PC-3 (cell line): ENCODE results near the gene DRD1. TPM values are rescaled to one million over a fixed set of nuclear protein-coding genes. Genes with fewer than 3 reads are reported as not detected.

Source experiments
- ATAC-seq: fragments of 200-7000 bp; cut with Tn5 transposase; 2 replicates; pipeline ENCODE4 v1.9.1; 2020; ENCODE audit warnings: mild to moderate bottlenecking, moderate library complexity
- BruUV-seq: library from RNA; stranded (reverse); fragments of 400-500 nt; replicated peaks from 2 replicates; lab custom pipeline; 2021; lab: Mats Ljungman, UMichigan
- CTCF ChIA-PET: fragments of 300-600 bp; sonication (Branson Sonifier 250); formaldehyde crosslinking; loops from one replicate; lab custom pipeline; 2022; ENCODE audit warnings: antibody characterized with exemption; lab: Charles Lee
- POLR2A ChIA-PET: fragments of 300-600 bp; sonication (Branson Sonifier 250); formaldehyde crosslinking; loops from one replicate; lab custom pipeline; 2022; ENCODE audit warnings: antibody characterized with exemption; ENCODE audit not compliant: unreplicated experiment; lab: Charles Lee
- DNase-seq: peaks from one replicate; pipeline ENCODE4 v3.0.0-alpha.2; 2015
- H2AFZ ChIP-seq: fragments of 300-600 bp; sonication (generic); 2 replicates; pipeline ENCODE4 v1.6.0; 2016; ENCODE audit warnings: antibody characterized with exemption, low read length
- H3F3A ChIP-seq: fragments of 300-600 bp; sonication (generic); one replicate; pipeline ENCODE4 v1.6.0; 2017; ENCODE audit warnings: antibody characterized with exemption, low read length, control low read depth, mild to moderate bottlenecking; ENCODE audit not compliant: unreplicated experiment
- H3K27ac ChIP-seq: fragments of 300-600 bp; sonication (generic); 2 replicates; pipeline ENCODE4 v1.5.1; 2016; ENCODE audit warnings: mild to moderate bottlenecking, low read length
- H3K27me3 ChIP-seq: fragments of 300-600 bp; sonication (generic); 2 replicates; pipeline ENCODE4 v1.6.1; 2016; ENCODE audit warnings: low read length, mixed read lengths
- H3K36me3 ChIP-seq: fragments of 300-600 bp; sonication (generic); 2 replicates; pipeline ENCODE4 v1.6.1; 2016; ENCODE audit warnings: low read depth, mixed run types, low read length, mixed read lengths
- H3K4me1 ChIP-seq: fragments of 300-600 bp; sonication (generic); 2 replicates; pipeline ENCODE4 v1.5.1; 2016; ENCODE audit warnings: low read length; ENCODE audit not compliant: insufficient read depth
- H3K4me2 ChIP-seq: fragments of 300-600 bp; sonication (generic); 2 replicates; pipeline ENCODE4 v1.6.0; 2016; ENCODE audit warnings: low read length
- H3K4me3 ChIP-seq: fragments of 300-600 bp; sonication (generic); 2 replicates; pipeline ENCODE4 v1.5.1; 2016; ENCODE audit warnings: mild to moderate bottlenecking, low read length, mixed read lengths
- H3K79me2 ChIP-seq: fragments of 300-600 bp; sonication (generic); 2 replicates; pipeline ENCODE4 v1.6.1; 2017; ENCODE audit warnings: low read length, mixed read lengths
- H3K9ac ChIP-seq: fragments of 300-600 bp; sonication (generic); 2 replicates; pipeline ENCODE4 v1.6.0; 2016; ENCODE audit warnings: mild to moderate bottlenecking, low read length
- H3K9me2 ChIP-seq: fragments of 300-600 bp; sonication (generic); replicated peaks from 2 replicates; pipeline ENCODE4 v1.6.1; 2016; ENCODE audit warnings: mixed run types, low read length, mixed read lengths
- H3K9me3 ChIP-seq: fragments of 300-600 bp; sonication (generic); 2 replicates; pipeline ENCODE4 v1.6.1; 2016; ENCODE audit warnings: low read length, mixed read lengths
- H4K20me1 ChIP-seq: fragments of 300-600 bp; sonication (generic); 2 replicates; pipeline ENCODE4 v1.6.1; 2016; ENCODE audit warnings: low read length, mixed read lengths
- CTCF ChIP-seq: fragments of 300-600 bp; sonication (generic); conservative IDR thresholded peaks from 2 replicates; pipeline ENCODE4 v1.5.1; 2017; ENCODE audit warnings: antibody characterized with exemption, low read depth, mild to moderate bottlenecking, low read length
- EZH2 ChIP-seq: fragments of 300-600 bp; sonication (generic); IDR thresholded peaks from one replicate; pipeline ENCODE4 v1.6.1; 2017; ENCODE audit warnings: antibody characterized with exemption, mild to moderate bottlenecking, low read length; ENCODE audit not compliant: unreplicated experiment
- EZH2phosphoT487 ChIP-seq: fragments of 300-600 bp; sonication (generic); IDR thresholded peaks from 2 replicates; pipeline ENCODE4 v1.6.1; 2018; ENCODE audit warnings: mild to moderate bottlenecking, antibody characterized with exemption, low read length, borderline replicate concordance
- intact Hi-C: fragments of 100-400 bp; cut with micrococcal nuclease; formaldehyde crosslinking; loops from 2 replicates; pipeline ENCODE4 v1.9.0; 2023
- total RNA-seq: library from RNA; depleted of rRNA; stranded (reverse); fragments of >200 nt; gene quantifications from 2 replicates; pipeline ENCODE4 v1.2.3, GENCODE V29; 2014

DRD1 gene
- total RNA-seq, 1 experiment from 2014 or later: not detected

GRCh38 chr5:175487514-175488222 is 43.7 kb upstream of the DRD1 start:
- Histone ChIP-seq H2AFZ (no peak overlapping the region), H4K20me1 (peaks cover 16% of the 10 kb centered on the region; the same call in 1 of the 2 replicates), H3K9me2 (no peaks in the 10 kb centered on the region), H3K27me3 (no peaks in the 10 kb centered on the region), H3K4me3 (no peak overlapping the region), H3F3A (no peaks in the 10 kb centered on the region), H3K27ac (no peak overlapping the region), H3K79me2 (peaks cover 77% of the 10 kb centered on the region), H3K36me3 (peaks cover 11% of the 10 kb centered on the region; the same call in 1 of the 2 replicates), H3K9ac (no peak overlapping the region), H3K4me2 (no peak overlapping the region), H3K4me1 (no peaks in the 10 kb centered on the region), H3K9me3 (no peaks in the 10 kb centered on the region)
- no peak for ATAC-seq
- no peak for TF ChIP-seq CTCF
- no peak for TF ChIP-seq EZH2
- TF ChIP-seq EZH2phosphoT487: no peak
- BruUV-seq: no TSS peak
- DNase-seq: no peak
- intact Hi-C loops: no loop called here
- ChIA-PET POLR2A (no interaction called here), CTCF (no interaction called here)

- Histone ChIP-seq H2AFZ (no peak overlapping the region), H3K9me2 (no peaks in the 10 kb centered on the region), H3K4me1 (no peaks in the 10 kb centered on the region), H3F3A (no peaks in the 10 kb centered on the region), H3K27me3 (no peaks in the 10 kb centered on the region), H4K20me1 (peaks cover 20% of the 10 kb centered on the region; the same call in 1 of the 2 replicates), H3K4me3 (no peak overlapping the region), H3K27ac (no peak overlapping the region), H3K36me3 (no peaks in the 10 kb centered on the region; the same call in 1 of the 2 replicates), H3K9ac (no peak overlapping the region), H3K4me2 (no peak overlapping the region), H3K79me2 (peaks cover 98% of the 10 kb centered on the region), H3K9me3 (no peaks in the 10 kb centered on the region)
- BruUV-seq: no TSS peak
- ChIA-PET POLR2A (no interaction called here), CTCF (no interaction called here)
- intact Hi-C loops: no loop called here
- ATAC-seq (no peak), DNase-seq (no peak)
- TF ChIP-seq CTCF: no peak
- TF ChIP-seq EZH2phosphoT487: no peak
- no peak for TF ChIP-seq EZH2
Measured at GRCh38 chr5:175485631-175486030, 41.6 kb upstream of the DRD1 start.

GRCh38 chr5:175484829-175485228 is 40.8 kb upstream of the DRD1 start:
- CTCF ChIA-PET: no interaction called here
- H4K20me1 ChIP-seq: peaks cover 13% of the 10 kb centered on the region; the same call in 1 of the 2 replicates
- H3K36me3 ChIP-seq: no peaks in the 10 kb centered on the region; the same call in 1 of the 2 replicates

More at GRCh38 chr5:175484829-175485228, 40.8 kb upstream of the DRD1 start:
- POLR2A ChIA-PET: no interaction called here
- Histone ChIP-seq H3K9ac (no peak overlapping the region), H3K9me2 (no peaks in the 10 kb centered on the region), H3K27me3 (no peaks in the 10 kb centered on the region), H2AFZ (no peak overlapping the region), H3K4me3 (no peak overlapping the region), H3K79me2 (peaks cover 98% of the 10 kb centered on the region), H3F3A (no peaks in the 10 kb centered on the region), H3K4me2 (no peak overlapping the region), H3K27ac (no peak overlapping the region), H3K9me3 (no peaks in the 10 kb centered on the region), H3K4me1 (peaks cover 6% of the 10 kb centered on the region; the same call in 1 of the 2 replicates)
- intact Hi-C loops: no loop called here
- no peak for ATAC-seq
- no peak for DNase-seq
- BruUV-seq: no TSS peak
- TF ChIP-seq CTCF (no peak), EZH2phosphoT487 (no peak), EZH2 (no peak)
